Fibroblast of lung (primary cell): ENCODE measurements around the gene SGIP1.

Source experiments
- EZH2 ChIP-seq: IDR thresholded peaks from 2 replicates; pipeline ENCODE4 v1.5.1; 2012; ENCODE audit warnings: low read length, control low read depth, mild to moderate bottlenecking; ENCODE audit errors: missing control alignments
- TF ChIP-seq, protein P1 (sequence below), 2 donors: IDR thresholded peaks in 1 of 2; conservative IDR thresholded peaks in 1 of 2; 1 replicate in 1 of 2; 2 replicates in 1 of 2; pipeline ENCODE4 v1.5.1; 2011 to 2012; ENCODE audit warnings: low read length in 2 of 2, control low read depth in 1 of 2, inconsistent platforms in 1 of 2, low read depth in 1 of 2, mild to moderate bottlenecking in 1 of 2

GRCh38 chr1:66695116-66695515 is 161.2 kb downstream of the SGIP1 start:
- TF ChIP-seq, protein P1, sequence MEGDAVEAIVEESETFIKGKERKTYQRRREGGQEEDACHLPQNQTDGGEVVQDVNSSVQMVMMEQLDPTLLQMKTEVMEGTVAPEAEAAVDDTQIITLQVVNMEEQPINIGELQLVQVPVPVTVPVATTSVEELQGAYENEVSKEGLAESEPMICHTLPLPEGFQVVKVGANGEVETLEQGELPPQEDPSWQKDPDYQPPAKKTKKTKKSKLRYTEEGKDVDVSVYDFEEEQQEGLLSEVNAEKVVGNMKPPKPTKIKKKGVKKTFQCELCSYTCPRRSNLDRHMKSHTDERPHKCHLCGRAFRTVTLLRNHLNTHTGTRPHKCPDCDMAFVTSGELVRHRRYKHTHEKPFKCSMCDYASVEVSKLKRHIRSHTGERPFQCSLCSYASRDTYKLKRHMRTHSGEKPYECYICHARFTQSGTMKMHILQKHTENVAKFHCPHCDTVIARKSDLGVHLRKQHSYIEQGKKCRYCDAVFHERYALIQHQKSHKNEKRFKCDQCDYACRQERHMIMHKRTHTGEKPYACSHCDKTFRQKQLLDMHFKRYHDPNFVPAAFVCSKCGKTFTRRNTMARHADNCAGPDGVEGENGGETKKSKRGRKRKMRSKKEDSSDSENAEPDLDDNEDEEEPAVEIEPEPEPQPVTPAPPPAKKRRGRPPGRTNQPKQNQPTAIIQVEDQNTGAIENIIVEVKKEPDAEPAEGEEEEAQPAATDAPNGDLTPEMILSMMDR (conservative IDR thresholded peaks at IDR 0.05 in 1 of 2, IDR thresholded peaks at IDR 0.05 in 1 of 2; ENCODE audit: low read depth in 1 of 2, low read length in 2 of 2) = no peak
- TF ChIP-seq EZH2 = no peak
